Lung (tissue), 12 donors: ENCODE measurements around the gene SMIM41. TPM values are rescaled to one million over a fixed set of nuclear protein-coding genes. Genes with fewer than 3 reads are reported as not detected.

Experiments
- ATAC-seq: fragments of 200-7000 bp; cut with Tn5 transposase; one replicate; pipeline ENCODE4 v1.9.1; 2020; ENCODE audit warnings: moderate number of reproducible peaks; ENCODE audit not compliant: insufficient read depth, low FRiP score
- DNase-seq, 3 donors: peaks; one replicate each; pipeline ENCODE4 v3.0.0-alpha.2; 2013 to 2017
- H3K27ac ChIP-seq, 2 donors: one replicate each; pipeline ENCODE4 v1.5.1; 2013; ENCODE audit warnings: mild to moderate bottlenecking in 2 of 2, moderate library complexity in 2 of 2, control low read depth in 1 of 2, inconsistent platforms in 1 of 2, low read depth in 1 of 2, low read length in 1 of 2
- H3K27me3 ChIP-seq, 3 donors: one replicate each; pipeline ENCODE4 v1.5.1; 2013; ENCODE audit warnings: low read length in 2 of 3; ENCODE audit not compliant: control insufficient read depth in 3 of 3, insufficient read depth in 3 of 3
- H3K36me3 ChIP-seq, 4 donors: one replicate each; pipeline ENCODE4 v1.5.1; 2013; ENCODE audit warnings: low read length in 4 of 4, mild to moderate bottlenecking in 1 of 4, moderate library complexity in 1 of 4; ENCODE audit not compliant: control insufficient read depth in 4 of 4, insufficient read depth in 4 of 4
- H3K4me1 ChIP-seq, 5 donors: one replicate each; pipeline ENCODE4 v1.5.1; 2013; ENCODE audit warnings: low read length in 5 of 5, mild to moderate bottlenecking in 2 of 5, moderate library complexity in 1 of 5; ENCODE audit not compliant: control insufficient read depth in 5 of 5, insufficient read depth in 5 of 5
- H3K4me3 ChIP-seq: one replicate; pipeline ENCODE4 v1.5.1; 2013; ENCODE audit warnings: mild to moderate bottlenecking, control low read depth, moderate library complexity
- H3K9ac ChIP-seq, 2 donors: one replicate each; pipeline ENCODE4 v1.5.1; 2013; ENCODE audit warnings: low read length in 2 of 2, control low read depth in 1 of 2; ENCODE audit not compliant: insufficient read depth in 1 of 2
- H3K9me3 ChIP-seq, 4 donors: one replicate each; pipeline ENCODE4 v1.5.1; 2013; ENCODE audit warnings: low read length in 3 of 4, mild to moderate bottlenecking in 1 of 4, moderate library complexity in 1 of 4; ENCODE audit not compliant: control insufficient read depth in 4 of 4, insufficient read depth in 3 of 4
- WGBS, 2 donors: extraction: QIAGEN DNeasy Blood & Tissue Kit; methylation state at CpG; one replicate each; pipeline ENCODE4 v1.1.7; 2013; 5-methylcytosine and 5-hydroxymethylcytosine counted together
- polyA plus RNA-seq, 2 donors: library from polyadenylated mRNA; stranded (reverse); fragments of 200-250 nt; gene quantifications; one replicate each; pipeline ENCODE4 v1.2.1, GENCODE V29; 2013
- total RNA-seq, 2 donors: library from RNA; depleted of rRNA in 1 of 2; stranded (reverse); fragments of >200 nt in 1 of 2; gene quantifications; one replicate each; pipeline ENCODE4 v1.2.1, GENCODE V29; 2014 to 2021
- TF ChIP-seq, protein P1 (sequence below): IDR thresholded peaks from 2 replicates; pipeline ENCODE4 v1.5.1; 2012; ENCODE audit warnings: mild to moderate bottlenecking; ENCODE audit errors: control extremely low read depth, extremely low read depth
- donor health status: control.
- donor health status: control.
- donor health status: Bipolar disorder and iron deficiency.
- donor health status: healthy.
- donor health status: DM: yes; HTN: yes; CAD: no.

Gene SMIM41
- total and polyA plus RNA-seq, 4 donors, result 1.9 to 7.6 (median 4.3) TPM

DNA sequence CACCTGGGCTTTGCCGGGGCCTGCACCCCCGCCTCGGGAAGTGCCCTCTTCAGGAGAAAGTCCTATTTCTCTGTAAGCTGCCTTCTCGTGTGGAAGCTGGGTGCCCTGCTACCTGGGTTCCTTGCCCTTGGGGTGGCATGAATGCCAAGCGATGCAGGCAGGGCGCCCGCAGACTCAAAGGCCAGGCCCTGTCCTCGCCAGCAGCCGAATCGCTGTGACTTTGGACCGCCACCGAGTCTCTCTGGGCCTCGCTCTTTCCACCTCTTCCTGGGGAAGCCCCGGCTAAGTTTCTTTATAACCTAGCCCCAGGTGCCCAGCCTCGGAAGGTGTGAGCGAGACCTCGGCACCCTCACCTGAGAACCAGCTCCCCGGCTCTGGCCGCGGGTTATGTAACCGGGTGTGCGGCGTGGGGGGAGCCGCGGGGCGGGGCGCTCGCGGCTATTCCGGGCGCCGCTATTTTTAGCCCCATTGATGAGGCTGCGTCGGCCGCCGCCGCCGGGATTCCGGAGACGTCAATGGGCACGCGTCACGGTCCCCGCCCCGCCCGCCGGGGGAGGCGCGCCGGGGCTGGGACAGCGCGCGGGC lies 42.8 kb upstream of the SMIM41 start:
- peak overlapping the region in 1 of 2 donors; percentile 82 for H3K27ac ChIP-seq
- DNase-seq (peak; percentile 84 to 91 (median 90)), ATAC-seq (peak; percentile 66)
- no peaks in the 10 kb centered on the region for H3K27me3 ChIP-seq
- WGBS, 2 donors, result 6 to 12% methylated on average over 42 to 53 of the region's 53 CpGs
- peaks cover 5 to 37% (median 10%) of the 10 kb centered on the region in 5 donors for H3K4me1 ChIP-seq
- peak overlapping the region; percentile 62 to 63 for H3K9ac ChIP-seq
- H3K9me3 ChIP-seq, result no peaks in the 10 kb centered on the region
- TF ChIP-seq, protein P1, sequence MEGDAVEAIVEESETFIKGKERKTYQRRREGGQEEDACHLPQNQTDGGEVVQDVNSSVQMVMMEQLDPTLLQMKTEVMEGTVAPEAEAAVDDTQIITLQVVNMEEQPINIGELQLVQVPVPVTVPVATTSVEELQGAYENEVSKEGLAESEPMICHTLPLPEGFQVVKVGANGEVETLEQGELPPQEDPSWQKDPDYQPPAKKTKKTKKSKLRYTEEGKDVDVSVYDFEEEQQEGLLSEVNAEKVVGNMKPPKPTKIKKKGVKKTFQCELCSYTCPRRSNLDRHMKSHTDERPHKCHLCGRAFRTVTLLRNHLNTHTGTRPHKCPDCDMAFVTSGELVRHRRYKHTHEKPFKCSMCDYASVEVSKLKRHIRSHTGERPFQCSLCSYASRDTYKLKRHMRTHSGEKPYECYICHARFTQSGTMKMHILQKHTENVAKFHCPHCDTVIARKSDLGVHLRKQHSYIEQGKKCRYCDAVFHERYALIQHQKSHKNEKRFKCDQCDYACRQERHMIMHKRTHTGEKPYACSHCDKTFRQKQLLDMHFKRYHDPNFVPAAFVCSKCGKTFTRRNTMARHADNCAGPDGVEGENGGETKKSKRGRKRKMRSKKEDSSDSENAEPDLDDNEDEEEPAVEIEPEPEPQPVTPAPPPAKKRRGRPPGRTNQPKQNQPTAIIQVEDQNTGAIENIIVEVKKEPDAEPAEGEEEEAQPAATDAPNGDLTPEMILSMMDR, result no peak
- no peak overlapping the region for H3K4me3 ChIP-seq
- no peaks in the 10 kb centered on the region for H3K36me3 ChIP-seq

DNA sequence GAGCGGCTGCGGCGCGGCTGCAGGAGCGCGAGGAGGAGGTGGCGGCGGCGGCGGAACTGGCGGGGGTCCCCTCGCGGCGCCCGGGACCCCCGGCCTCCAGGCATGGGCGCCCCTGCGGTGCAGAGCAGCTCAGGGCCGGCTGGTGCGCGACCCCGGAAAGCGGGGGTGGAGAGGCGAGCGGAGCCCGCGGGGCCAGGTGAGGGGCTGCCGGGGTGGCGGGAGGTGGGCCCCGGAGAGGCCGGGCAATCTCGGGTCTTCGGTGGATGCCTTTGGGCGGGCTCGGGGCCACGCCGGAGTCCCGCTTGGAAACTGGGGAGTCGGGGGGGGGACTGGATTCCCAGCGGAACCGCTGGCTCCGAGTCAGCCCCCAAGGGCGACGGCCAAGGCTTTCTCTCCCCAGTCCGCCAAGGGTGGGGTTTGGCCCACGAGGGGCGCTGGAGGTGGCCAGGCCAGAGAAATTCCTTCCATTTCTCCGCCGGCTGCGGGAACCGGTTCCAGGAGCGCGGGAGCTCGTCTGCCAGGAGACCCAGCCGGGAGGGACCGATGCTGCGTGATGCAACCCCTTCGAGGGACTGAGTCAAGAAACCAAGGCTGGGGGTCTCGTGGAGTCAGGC lies 42.1 kb upstream of the SMIM41 start:
- DNase-seq (peak; percentile 78 to 83 (median 81)), ATAC-seq (no peak)
- Histone ChIP-seq H3K27ac (peak overlapping the region; percentile 71 to 92), H3K4me3 (peak overlapping the region; percentile 36), H3K27me3 (no peaks in the 10 kb centered on the region), H3K4me1 (peaks cover 5 to 33% (median 13%) of the 10 kb centered on the region in 5 donors), H3K9ac (peak overlapping the region; percentile 61 to 76), H3K9me3 (no peaks in the 10 kb centered on the region), H3K36me3 (no peaks in the 10 kb centered on the region)
- TF ChIP-seq, protein P1, result no peak
- 1 to 2% methylated on average over 39 to 59 of the region's 59 CpGs for WGBS, 2 donors

DNA sequence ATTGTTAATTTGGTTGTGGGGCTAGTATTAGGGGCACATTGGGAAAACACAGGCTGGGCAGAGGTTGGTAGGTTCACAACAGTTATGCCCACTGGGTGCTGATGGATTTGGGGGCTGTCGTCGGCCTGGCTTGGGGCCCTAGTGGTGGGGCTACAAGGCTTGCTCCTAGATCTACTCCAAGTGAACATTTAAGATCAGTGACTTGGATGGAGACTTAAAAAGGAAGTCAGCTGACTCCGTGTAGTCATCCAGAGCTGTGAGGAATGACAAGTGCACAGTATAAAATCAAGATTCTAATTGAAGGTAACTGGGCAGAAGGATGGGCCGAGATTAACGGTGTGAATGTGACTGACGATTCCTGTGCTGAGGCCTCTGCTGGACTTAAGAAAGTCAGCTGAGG lies 41.1 kb upstream of the SMIM41 start:
- H3K9ac ChIP-seq, result no peak overlapping the region
- WGBS, 2 donors, result 62 to 76% methylated on average over 6 of the region's 6 CpGs

More for the DNA sequence above, 41.1 kb upstream of the SMIM41 start:
- Histone ChIP-seq H3K4me1 (peaks cover under 1 to 25% (median 19%) of the 10 kb centered on the region in 5 donors), H3K36me3 (no peaks in the 10 kb centered on the region), H3K27me3 (no peaks in the 10 kb centered on the region), H3K9me3 (no peaks in the 10 kb centered on the region), H3K4me3 (peak overlapping the region; percentile 12), H3K27ac (peak overlapping the region; percentile 24 to 34)
- DNase-seq, result no peak
- TF ChIP-seq, protein P1, result no peak
- ATAC-seq, result no peak
